ENCODE results near the gene CGNL1.

Gene CGNL1

DNA sequence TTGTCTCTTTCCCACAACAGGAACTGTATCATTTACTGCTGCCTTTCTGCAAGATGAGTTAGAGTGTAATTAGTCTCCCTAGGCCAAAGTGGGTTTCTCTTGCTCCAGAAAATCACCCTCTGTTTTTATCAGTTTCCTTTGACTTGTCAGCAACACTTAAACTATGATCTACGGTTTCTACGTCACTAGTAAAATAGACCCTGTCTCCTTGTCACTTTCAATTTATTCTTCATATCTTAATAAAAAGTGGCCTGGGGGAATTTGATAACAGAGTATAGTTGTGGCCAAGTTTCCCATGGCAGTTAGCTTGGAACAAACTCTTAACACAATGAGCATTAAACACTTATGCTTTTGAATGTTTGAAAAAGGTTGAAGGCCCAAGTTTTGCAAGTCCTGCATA, 79.6 kb downstream of the CGNL1 start:
- no peak for DNase-seq (ENCODE audit: extremely low spot score)
- TF ChIP-seq, protein P1, sequence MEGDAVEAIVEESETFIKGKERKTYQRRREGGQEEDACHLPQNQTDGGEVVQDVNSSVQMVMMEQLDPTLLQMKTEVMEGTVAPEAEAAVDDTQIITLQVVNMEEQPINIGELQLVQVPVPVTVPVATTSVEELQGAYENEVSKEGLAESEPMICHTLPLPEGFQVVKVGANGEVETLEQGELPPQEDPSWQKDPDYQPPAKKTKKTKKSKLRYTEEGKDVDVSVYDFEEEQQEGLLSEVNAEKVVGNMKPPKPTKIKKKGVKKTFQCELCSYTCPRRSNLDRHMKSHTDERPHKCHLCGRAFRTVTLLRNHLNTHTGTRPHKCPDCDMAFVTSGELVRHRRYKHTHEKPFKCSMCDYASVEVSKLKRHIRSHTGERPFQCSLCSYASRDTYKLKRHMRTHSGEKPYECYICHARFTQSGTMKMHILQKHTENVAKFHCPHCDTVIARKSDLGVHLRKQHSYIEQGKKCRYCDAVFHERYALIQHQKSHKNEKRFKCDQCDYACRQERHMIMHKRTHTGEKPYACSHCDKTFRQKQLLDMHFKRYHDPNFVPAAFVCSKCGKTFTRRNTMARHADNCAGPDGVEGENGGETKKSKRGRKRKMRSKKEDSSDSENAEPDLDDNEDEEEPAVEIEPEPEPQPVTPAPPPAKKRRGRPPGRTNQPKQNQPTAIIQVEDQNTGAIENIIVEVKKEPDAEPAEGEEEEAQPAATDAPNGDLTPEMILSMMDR (IDR thresholded peaks at IDR 0.05; ENCODE audit: control extremely low read depth, extremely low read depth, low read depth, missing control alignments): no peak
- CTCF ChIA-PET: no interaction called here
- POLR2A ChIA-PET: no interaction called here

DNA sequence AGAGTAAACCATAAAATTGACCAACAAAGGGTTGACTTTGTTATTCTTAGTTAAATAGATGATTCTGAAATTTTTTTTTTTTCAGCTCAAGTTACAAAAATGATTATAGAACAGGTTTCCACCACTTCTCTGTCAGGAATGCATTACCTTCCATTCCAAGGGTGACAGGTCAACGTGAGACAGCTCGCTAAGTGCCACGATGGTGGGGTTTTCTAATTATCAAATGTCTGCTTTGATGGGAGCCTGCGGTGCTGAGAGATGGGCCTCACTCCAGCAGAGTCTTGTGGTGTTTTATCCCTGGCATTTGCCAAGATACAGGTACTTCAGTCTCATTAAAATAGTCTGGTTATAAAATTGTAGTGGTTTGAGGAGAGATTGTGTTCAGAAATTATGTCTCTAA, 80.3 kb downstream of the CGNL1 start:
- ChIA-PET CTCF (no interaction called here), POLR2A (no interaction called here)
- DNase-seq (ENCODE audit: extremely low spot score): no peak
- TF ChIP-seq, protein P1 (IDR thresholded peaks at IDR 0.05; ENCODE audit: control extremely low read depth, extremely low read depth, low read depth, missing control alignments): no peak

DNA sequence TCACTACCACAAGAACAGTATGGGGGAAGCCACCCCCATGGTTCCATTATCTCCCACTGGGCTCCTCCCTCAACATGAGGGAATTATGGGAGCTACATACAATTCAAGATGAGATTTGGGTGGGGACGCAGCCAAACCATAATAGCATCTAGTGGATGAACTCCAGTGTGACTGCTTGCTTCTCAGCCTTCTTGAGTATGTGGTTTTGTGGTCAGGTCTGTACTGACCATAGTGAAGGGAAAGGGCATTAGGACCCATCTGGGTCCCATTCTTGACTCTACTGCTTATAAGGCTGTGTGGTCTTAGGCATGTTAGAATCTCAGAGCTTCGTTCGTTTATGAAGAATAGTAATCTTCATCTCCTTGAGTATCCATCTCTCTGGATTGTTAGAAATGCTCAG, 81.4 kb downstream of the CGNL1 start:
- no peak for DNase-seq (ENCODE audit: extremely low spot score)
- TF ChIP-seq, protein P1 (IDR thresholded peaks at IDR 0.05; ENCODE audit: control extremely low read depth, extremely low read depth, low read depth, missing control alignments): no peak
- ChIA-PET POLR2A (no interaction called here), CTCF (no interaction called here)

DNA sequence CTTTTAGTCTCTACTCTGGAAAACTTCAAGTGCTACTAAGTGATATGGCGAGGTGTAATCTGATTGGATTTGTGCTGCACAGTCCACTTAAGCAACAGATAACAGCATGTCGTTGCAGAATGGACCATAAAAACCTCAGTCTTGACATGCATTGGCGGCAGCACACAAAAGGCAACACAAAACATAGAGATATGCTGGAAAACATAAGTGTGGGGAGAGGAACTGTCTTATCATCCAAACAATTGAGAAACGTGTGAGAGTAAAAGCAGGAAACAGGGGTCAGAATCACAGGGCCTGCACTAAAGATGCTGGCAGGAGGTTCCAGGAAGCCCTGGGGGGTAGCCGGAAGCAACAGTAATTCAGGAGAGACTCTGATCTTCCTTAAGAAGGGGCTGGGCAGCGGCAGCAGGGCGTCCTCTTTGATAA, 82.1 kb downstream of the CGNL1 start:
- TF ChIP-seq, protein P1 (IDR thresholded peaks at IDR 0.05; ENCODE audit: control extremely low read depth, extremely low read depth, low read depth, missing control alignments): no peak
- POLR2A ChIA-PET: no interaction called here
- CTCF ChIA-PET: no interaction called here
- no peak for DNase-seq (ENCODE audit: extremely low spot score)

DNA sequence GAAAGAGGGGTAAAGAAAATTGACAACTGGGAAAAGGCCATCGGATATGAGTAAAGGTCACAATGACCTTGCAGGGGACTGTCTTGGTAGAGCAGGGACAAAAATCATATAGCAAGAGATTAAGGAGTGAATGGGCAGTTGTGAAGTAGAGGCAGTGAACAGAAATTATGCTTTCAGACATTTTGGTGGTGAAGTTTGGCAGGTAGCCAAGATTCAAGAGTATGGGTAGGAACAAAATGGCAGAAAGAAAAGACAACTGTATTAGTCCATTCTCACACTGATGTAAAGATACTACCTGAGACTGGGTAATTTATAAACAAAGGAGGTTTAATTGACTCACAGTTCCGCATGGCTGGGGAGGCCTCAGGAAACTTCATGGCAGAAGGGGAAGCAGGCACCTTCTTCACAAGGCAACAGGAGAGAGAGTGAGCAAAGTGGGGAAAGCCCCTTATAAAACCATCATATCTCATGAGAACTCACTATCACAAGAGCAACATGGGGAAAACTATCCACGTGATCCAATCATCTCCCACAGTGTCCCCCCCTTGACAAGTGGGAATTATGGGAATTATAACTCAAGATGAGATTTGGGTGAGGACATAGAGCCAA, 84.0 kb downstream of the CGNL1 start:
- ChIA-PET CTCF (no interaction called here), POLR2A (no interaction called here)
- DNase-seq (ENCODE audit: extremely low spot score): no peak
- TF ChIP-seq, protein P1 (IDR thresholded peaks at IDR 0.05; ENCODE audit: control extremely low read depth, extremely low read depth, low read depth, missing control alignments): no peak

DNA sequence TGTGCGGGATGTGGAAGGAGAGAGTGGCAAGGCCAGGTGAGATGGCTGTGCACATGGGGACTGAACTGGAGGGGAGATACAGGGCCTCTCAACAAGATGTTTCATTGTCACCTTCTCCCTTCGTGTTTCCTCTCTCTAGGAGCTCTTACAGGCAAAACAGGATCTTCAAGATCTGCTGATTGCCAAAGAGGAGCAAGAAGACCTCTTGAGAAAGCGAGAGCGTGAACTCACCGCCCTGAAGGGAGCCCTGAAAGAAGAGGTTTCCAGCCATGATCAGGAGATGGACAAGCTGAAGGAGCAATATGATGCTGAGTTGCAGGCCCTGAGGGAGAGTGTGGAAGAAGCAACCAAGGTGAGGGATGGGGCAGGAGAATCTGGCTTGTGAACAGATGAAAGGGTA, 85.2 kb downstream of the CGNL1 start:
- CTCF ChIA-PET: interaction anchor here (1.3 kb wide), 1 partner anchor 33 kb away, joined by 3 read pairs; no protein-coding TSS in a partner anchor
- DNase-seq (ENCODE audit: extremely low spot score): no peak
- POLR2A ChIA-PET: no interaction called here
- TF ChIP-seq, protein P1 (IDR thresholded peaks at IDR 0.05; ENCODE audit: control extremely low read depth, extremely low read depth, low read depth, missing control alignments): no peak
